HFFc6 (cell line): ENCODE data around the gene DLK1. TPM values are rescaled to one million over a fixed set of nuclear protein-coding genes. Genes with fewer than 3 reads are reported as not detected.

Experiments used
- DNase-seq: peaks from one replicate; pipeline ENCODE4 v3.0.0-alpha.2; 2018
- H3K27ac Mint-ChIP-seq: 2 replicates; pipeline ENCODE4 v1.8.0; 2020; ENCODE audit warnings: mild to moderate bottlenecking, mixed read lengths
- H3K27me3 Mint-ChIP-seq: 2 replicates; pipeline ENCODE4 v1.8.0; 2021; ENCODE audit warnings: mild to moderate bottlenecking, moderate library complexity, mixed read lengths; ENCODE audit not compliant: insufficient read depth
- H3K36me3 Mint-ChIP-seq: 2 replicates; pipeline ENCODE4 v1.8.0; 2021; ENCODE audit warnings: low read depth, mixed read lengths
- H3K4me1 Mint-ChIP-seq: 2 replicates; pipeline ENCODE4 v1.8.0; 2020; ENCODE audit warnings: low read depth, mixed read lengths
- H3K4me3 Mint-ChIP-seq: 2 replicates; pipeline ENCODE4 v1.8.0; 2020; ENCODE audit warnings: mild to moderate bottlenecking, moderate library complexity, mixed read lengths
- H3K9me3 Mint-ChIP-seq: 2 replicates; pipeline ENCODE4 v1.8.0; 2020; ENCODE audit warnings: mild to moderate bottlenecking, mixed read lengths
- CTCF ChIP-seq: fragments of 200-600 bp; sonication (generic); IDR thresholded peaks from 2 replicates; pipeline ENCODE4 v1.5.0; 2021; ENCODE audit warnings: antibody characterized with exemption, mild to moderate bottlenecking
- total RNA-seq, 6 experiments: library from RNA; stranded (reverse); fragmentation: NEBNext Ultra II Directional; extraction: Animal tissue kit (Norgen Biotek cat#: 25700); gene quantifications; 2 replicates in 1 of 6; 3 replicates in 5 of 6; pipeline ENCODE4 v1.2.3, GENCODE V29; 2021

The DLK1 gene
- total RNA-seq, 6 experiments from 2014 or later: not detected

GRCh38 chr14:100710826-100711462, 15.7 kb upstream of the DLK1 start:
- Mint-ChIP-seq H3K4me3 (no peak overlapping the region), H3K9me3 (no peaks in the 10 kb centered on the region), H3K36me3 (no peaks in the 10 kb centered on the region), H3K27ac (no peak overlapping the region), H3K27me3 (peaks cover 20% of the 10 kb centered on the region), H3K4me1 (peaks cover 5% of the 10 kb centered on the region)
- TF ChIP-seq CTCF: no peak
- no peak for DNase-seq

GRCh38 chr14:100711493-100711892, 15.2 kb upstream of the DLK1 start:
- no peak overlapping the region for H3K27ac Mint-ChIP-seq
- peaks cover 10% of the 10 kb centered on the region for H3K4me1 Mint-ChIP-seq
- H3K27me3 Mint-ChIP-seq: peaks cover 17% of the 10 kb centered on the region
- no peaks in the 10 kb centered on the region for H3K36me3 Mint-ChIP-seq
- H3K4me3 Mint-ChIP-seq: no peak overlapping the region
- TF ChIP-seq CTCF: no peak
- DNase-seq: no peak
- no peaks in the 10 kb centered on the region for H3K9me3 Mint-ChIP-seq

- H3K27me3 Mint-ChIP-seq: peaks cover 19% of the 10 kb centered on the region
- no peak for TF ChIP-seq CTCF
- no peak for DNase-seq
- no peak overlapping the region for H3K4me3 Mint-ChIP-seq
- peaks cover 10% of the 10 kb centered on the region for H3K4me1 Mint-ChIP-seq
- no peaks in the 10 kb centered on the region for H3K36me3 Mint-ChIP-seq
- no peaks in the 10 kb centered on the region for H3K9me3 Mint-ChIP-seq
- no peak overlapping the region for H3K27ac Mint-ChIP-seq
Observed at GRCh38 chr14:100712490-100712889, 14.2 kb upstream of the DLK1 start.

GRCh38 chr14:100713705-100714104, 13.0 kb upstream of the DLK1 start:
- no peak overlapping the region for H3K27ac Mint-ChIP-seq
- H3K27me3 Mint-ChIP-seq: peaks cover 27% of the 10 kb centered on the region
- no peaks in the 10 kb centered on the region for H3K36me3 Mint-ChIP-seq
- no peak for TF ChIP-seq CTCF
- no peak overlapping the region for H3K4me3 Mint-ChIP-seq
- no peak for DNase-seq
- no peaks in the 10 kb centered on the region for H3K9me3 Mint-ChIP-seq
- H3K4me1 Mint-ChIP-seq: peaks cover 10% of the 10 kb centered on the region

- no peak for DNase-seq
- peaks cover 34% of the 10 kb centered on the region for H3K27me3 Mint-ChIP-seq
- no peak overlapping the region for H3K4me3 Mint-ChIP-seq
- H3K27ac Mint-ChIP-seq: no peak overlapping the region
- no peaks in the 10 kb centered on the region for H3K9me3 Mint-ChIP-seq
- peaks cover 9% of the 10 kb centered on the region for H3K4me1 Mint-ChIP-seq
- no peaks in the 10 kb centered on the region for H3K36me3 Mint-ChIP-seq
- TF ChIP-seq CTCF: no peak
Observed at GRCh38 chr14:100714258-100714892, 12.3 kb upstream of the DLK1 start.
